DOHH2 (cell line): Measurements from ENCODE around the gene KRTAP4-2.

Experiments
- H3F3A ChIP-seq: fragments of 200-600 bp; sonication (generic), shearing (Covaris generic); 2 replicates; pipeline ENCODE4 v1.6.0; 2016; ENCODE audit warnings: antibody characterized with exemption, mild to moderate bottlenecking; ENCODE audit not compliant: control insufficient read depth, insufficient read depth
- H3K27ac ChIP-seq: fragments of 200-600 bp; sonication (generic); 2 replicates; pipeline ENCODE4 v1.5.1; 2014; ENCODE audit warnings: low read depth, mild to moderate bottlenecking, low read length, moderate library complexity
- H3K27me3 ChIP-seq: fragments of 200-600 bp; sonication (generic); 2 replicates; pipeline ENCODE4 v1.6.1; 2014; ENCODE audit warnings: mild to moderate bottlenecking, low read length, mixed read lengths; ENCODE audit not compliant: control insufficient read depth
- H3K36me3 ChIP-seq: fragments of 200-600 bp; sonication (generic); 2 replicates; pipeline ENCODE4 v1.6.1; 2014; ENCODE audit warnings: mild to moderate bottlenecking, low read length, moderate library complexity, mixed read lengths; ENCODE audit not compliant: control insufficient read depth
- H3K4me1 ChIP-seq: fragments of 200-600 bp; sonication (generic); 2 replicates; pipeline ENCODE4 v1.6.1; 2014; ENCODE audit warnings: mild to moderate bottlenecking, low read length, mixed read lengths; ENCODE audit not compliant: control insufficient read depth
- H3K4me2 ChIP-seq: fragments of 200-600 bp; sonication (generic); 2 replicates; pipeline ENCODE4 v1.6.0; 2014; ENCODE audit warnings: mild to moderate bottlenecking, low read length, moderate library complexity
- H3K4me3 ChIP-seq: fragments of 200-600 bp; sonication (generic); 2 replicates; pipeline ENCODE4 v1.5.1; 2014; ENCODE audit warnings: mild to moderate bottlenecking, low read length, mixed read lengths
- H3K79me2 ChIP-seq: fragments of 200-600 bp; sonication (generic); 2 replicates; pipeline ENCODE4 v1.6.1; 2014; ENCODE audit warnings: mild to moderate bottlenecking, low read length, mixed read lengths; ENCODE audit not compliant: control insufficient read depth
- H3K9me2 ChIP-seq: fragments of 200-600 bp; sonication (generic); replicated peaks from 2 replicates; pipeline ENCODE4 v1.6.1; 2014; ENCODE audit warnings: mild to moderate bottlenecking, low read length, mixed read lengths; ENCODE audit not compliant: control insufficient read depth
- H3K9me3 ChIP-seq: fragments of 200-600 bp; sonication (generic); 2 replicates; pipeline ENCODE4 v1.6.1; 2014; ENCODE audit warnings: antibody characterized with exemption, low read length, mixed read lengths; ENCODE audit not compliant: control insufficient read depth, insufficient read depth
- H4K20me1 ChIP-seq: fragments of 200-600 bp; sonication (generic); 2 replicates; pipeline ENCODE4 v1.6.0; 2014; ENCODE audit warnings: low read depth, mild to moderate bottlenecking, antibody characterized with exemption, low read length, moderate library complexity; ENCODE audit not compliant: control insufficient read depth, insufficient read depth
- EZH2phosphoT487 ChIP-seq: fragments of 200-600 bp; sonication (generic); IDR thresholded peaks from 2 replicates; pipeline ENCODE4 v1.6.1; 2017; ENCODE audit warnings: borderline replicate concordance, mild to moderate bottlenecking, antibody characterized with exemption, low read length, moderate library complexity, mixed read lengths
- TF ChIP-seq, protein P1 (sequence below): fragments of 200-600 bp; sonication (generic); IDR thresholded peaks from one replicate; pipeline ENCODE4 v1.5.1; 2014; ENCODE audit warnings: antibody characterized with exemption, mild to moderate bottlenecking, low read depth, low read length; ENCODE audit not compliant: poor library complexity, severe bottlenecking

KRTAP4-2 gene

DNA sequence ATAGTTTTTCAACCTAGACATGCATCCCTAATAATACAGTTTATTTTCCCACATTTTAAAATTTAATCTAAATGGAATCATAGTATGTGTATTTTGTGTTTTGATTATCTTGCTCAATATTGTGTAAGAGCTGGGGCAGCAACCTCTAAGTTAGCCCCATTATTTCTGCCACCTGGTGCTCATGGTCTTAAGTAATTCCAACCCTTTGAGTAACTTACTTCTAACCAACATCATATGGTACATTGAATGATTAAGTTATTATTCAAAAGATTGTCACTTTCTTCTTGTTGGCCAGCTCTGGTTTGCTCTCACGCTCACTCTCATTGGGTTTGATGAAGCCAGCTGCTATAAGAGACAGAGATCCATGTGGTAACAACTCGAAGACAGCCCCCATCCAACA, 6.1 kb downstream of the KRTAP4-2 start:
- no peaks in the 10 kb centered on the region for H3K9me3 ChIP-seq
- H3K27ac ChIP-seq: no peak overlapping the region
- no peaks in the 10 kb centered on the region for H3F3A ChIP-seq
- no peaks in the 10 kb centered on the region for H3K79me2 ChIP-seq
- no peaks in the 10 kb centered on the region for H3K9me2 ChIP-seq
- H3K36me3 ChIP-seq: no peaks in the 10 kb centered on the region
- TF ChIP-seq EZH2phosphoT487: no peak
- TF ChIP-seq, protein P1, sequence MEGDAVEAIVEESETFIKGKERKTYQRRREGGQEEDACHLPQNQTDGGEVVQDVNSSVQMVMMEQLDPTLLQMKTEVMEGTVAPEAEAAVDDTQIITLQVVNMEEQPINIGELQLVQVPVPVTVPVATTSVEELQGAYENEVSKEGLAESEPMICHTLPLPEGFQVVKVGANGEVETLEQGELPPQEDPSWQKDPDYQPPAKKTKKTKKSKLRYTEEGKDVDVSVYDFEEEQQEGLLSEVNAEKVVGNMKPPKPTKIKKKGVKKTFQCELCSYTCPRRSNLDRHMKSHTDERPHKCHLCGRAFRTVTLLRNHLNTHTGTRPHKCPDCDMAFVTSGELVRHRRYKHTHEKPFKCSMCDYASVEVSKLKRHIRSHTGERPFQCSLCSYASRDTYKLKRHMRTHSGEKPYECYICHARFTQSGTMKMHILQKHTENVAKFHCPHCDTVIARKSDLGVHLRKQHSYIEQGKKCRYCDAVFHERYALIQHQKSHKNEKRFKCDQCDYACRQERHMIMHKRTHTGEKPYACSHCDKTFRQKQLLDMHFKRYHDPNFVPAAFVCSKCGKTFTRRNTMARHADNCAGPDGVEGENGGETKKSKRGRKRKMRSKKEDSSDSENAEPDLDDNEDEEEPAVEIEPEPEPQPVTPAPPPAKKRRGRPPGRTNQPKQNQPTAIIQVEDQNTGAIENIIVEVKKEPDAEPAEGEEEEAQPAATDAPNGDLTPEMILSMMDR: no peak
- no peak overlapping the region for H3K4me2 ChIP-seq
- H4K20me1 ChIP-seq: no peaks in the 10 kb centered on the region
- H3K4me1 ChIP-seq: peaks cover 8% of the 10 kb centered on the region
- H3K27me3 ChIP-seq: peaks cover 11% of the 10 kb centered on the region
- H3K4me3 ChIP-seq: no peak overlapping the region

DNA sequence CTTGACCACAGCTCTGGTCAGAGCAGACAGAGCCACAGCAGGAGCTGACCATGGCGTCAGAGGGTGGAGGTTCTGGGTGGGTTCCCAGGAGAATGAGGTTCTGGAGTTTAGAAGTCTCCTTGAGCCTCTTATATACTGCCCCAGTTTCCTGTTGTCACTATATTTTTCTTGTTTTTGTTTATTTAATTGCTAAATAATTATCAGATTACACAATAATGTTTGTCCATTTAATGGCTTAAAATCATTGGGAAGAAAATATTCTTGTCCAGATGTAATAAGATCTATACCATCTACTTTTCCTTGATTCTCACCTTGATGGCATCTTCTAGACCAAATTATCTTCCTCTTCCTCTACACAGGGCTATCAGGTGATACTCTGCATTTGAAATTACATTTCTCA, 9.9 kb downstream of the KRTAP4-2 start, which contains the start of gene KRTAP4-3:
Gene KRTAP4-3, minus strand, starts transcription at position 101 of the 400 bp plus-strand sequence. Its CDS starts 49 bp downstream, at position 52.
- Histone ChIP-seq H3K4me3 (no peak within 1 kb of the TSS), H3K79me2 (no peaks in the 10 kb centered on the region), H3K4me1 (no peaks in the 10 kb centered on the region), H3K27me3 (no peaks in the 10 kb centered on the region), H3K27ac (no peak within 1 kb of the TSS), H4K20me1 (no peaks in the 10 kb centered on the region), H3K4me2 (no peak within 1 kb of the TSS), H3K9me2 (no peaks in the 10 kb centered on the region), H3K9me3 (no peaks in the 10 kb centered on the region), H3F3A (no peaks in the 10 kb centered on the region), H3K36me3 (no peaks in the 10 kb centered on the region)
- no peak for TF ChIP-seq EZH2phosphoT487
- TF ChIP-seq, protein P1: no peak

DNA sequence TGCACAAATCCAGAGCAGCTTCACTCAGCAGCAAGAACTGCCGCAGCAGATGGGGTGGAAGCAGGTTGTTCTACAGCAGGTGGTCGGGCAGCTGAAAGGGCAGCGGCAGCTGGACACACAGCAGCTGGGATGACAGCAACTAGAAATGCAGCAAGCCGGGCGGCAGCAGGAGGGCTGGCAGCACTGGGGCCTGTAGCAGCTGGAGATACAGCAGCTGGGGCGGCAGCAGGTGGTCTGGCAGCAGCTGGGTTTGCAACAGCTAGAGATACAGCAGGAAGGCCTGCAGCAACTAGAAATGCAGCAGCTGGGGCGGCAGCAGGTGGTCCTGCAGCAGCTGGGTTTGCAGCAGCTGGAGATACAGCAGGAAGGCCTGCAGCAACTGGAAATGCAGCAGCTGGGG, 10.5 kb downstream of the KRTAP4-2 start:
- Histone ChIP-seq H3K4me1 (no peaks in the 10 kb centered on the region), H3K27me3 (no peaks in the 10 kb centered on the region), H3K9me3 (no peaks in the 10 kb centered on the region), H3K36me3 (no peaks in the 10 kb centered on the region), H3K79me2 (no peaks in the 10 kb centered on the region), H3K4me2 (no peak overlapping the region), H4K20me1 (no peaks in the 10 kb centered on the region), H3F3A (no peaks in the 10 kb centered on the region), H3K4me3 (no peak overlapping the region), H3K9me2 (no peaks in the 10 kb centered on the region), H3K27ac (no peak overlapping the region)
- no peak for TF ChIP-seq EZH2phosphoT487
- TF ChIP-seq, protein P1: no peak
